ENCODE results near the gene DNAJC18.
"Not testable (repeated sequence)": the region's sequence is repeated elsewhere in the genome, so short reads cannot be mapped to it uniquely, and the experiment has no call there.

The DNAJC18 gene

DNA sequence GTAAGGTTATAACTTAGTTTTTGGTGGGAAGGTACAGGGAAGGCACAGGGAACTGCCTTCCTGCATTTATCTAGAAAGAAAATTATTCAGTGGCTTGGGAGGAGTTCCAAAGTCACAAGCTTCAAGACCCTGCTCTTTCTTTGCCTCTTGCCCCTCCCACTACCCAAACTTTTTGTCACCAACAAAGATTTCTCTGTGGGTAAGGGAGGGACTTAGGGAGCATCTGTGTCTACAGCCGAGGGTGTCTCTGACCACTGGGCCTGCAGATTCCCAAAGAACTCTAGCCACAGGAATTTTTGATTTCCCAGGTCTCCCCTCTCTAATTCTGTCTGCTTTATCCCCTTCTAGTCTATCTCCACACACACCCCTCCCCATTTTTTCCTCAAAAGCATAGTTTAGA is 21.1 kb upstream of the DNAJC18 start:
- peak; percentile 53 for DNase-seq

DNA sequence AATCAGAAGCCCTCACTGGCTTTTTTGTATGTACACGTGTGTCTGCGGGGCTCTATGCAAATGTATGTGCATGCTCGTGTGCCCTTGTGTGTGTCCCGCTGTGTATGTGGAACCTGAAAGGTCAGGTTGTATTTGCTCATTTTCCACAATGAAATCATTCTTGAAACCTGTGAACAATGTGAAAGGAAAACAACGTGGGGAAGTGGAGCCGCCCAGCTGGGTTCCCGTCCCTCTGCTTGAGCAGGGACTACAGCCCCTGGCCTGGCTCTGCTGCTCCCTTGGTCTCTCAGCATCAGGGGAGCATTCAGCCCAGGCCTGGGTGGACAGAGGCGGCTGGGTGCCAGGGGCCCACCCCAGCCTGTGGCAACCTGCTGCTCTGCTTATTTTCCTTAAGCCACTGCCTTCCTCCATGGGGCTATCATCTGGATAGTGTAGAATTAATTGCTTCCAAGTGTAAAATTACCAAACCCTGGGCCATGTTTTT is 20.2 kb upstream of the DNAJC18 start:
- peak; percentile 56 for DNase-seq

DNA sequence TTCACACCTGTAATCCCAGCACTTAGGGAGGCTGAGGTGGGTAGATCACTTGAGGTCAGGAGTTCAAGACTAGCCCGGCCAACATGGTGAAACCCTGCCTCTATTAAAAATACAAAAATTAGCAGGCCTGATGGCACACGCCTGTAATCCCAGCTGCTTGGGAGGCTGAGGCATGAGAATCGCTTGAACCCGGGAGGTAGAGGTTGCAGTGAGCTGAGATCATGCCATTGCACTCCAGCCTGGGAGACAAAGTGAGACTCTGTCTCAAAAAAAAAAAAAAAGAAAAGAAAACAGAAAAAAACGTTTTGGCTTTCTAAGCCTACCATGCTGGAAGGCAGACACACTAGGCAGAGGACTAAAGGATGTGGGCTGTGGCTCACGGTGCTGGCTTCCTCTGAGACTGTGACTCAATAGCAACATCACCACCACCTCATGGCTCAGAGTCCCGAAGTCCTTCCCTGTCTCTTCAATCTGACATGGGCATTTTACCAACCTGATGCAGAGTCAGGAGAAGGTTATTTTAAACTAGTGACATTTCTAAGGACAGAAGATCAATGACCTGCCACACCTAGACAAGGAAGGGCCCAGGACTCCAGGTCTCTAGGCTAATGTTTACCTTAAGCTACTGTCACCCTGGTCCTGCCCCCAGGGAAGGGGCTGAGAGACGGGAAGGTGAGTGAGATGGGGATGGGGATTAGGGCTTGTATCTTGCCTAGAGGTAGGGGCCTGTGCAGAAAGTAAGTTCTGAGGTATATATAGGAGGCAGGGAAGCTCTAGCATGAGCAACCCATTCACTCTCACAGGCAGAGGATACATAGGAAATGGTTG is 19.5 kb upstream of the DNAJC18 start:
- DNase-seq: peak; percentile 91

DNA sequence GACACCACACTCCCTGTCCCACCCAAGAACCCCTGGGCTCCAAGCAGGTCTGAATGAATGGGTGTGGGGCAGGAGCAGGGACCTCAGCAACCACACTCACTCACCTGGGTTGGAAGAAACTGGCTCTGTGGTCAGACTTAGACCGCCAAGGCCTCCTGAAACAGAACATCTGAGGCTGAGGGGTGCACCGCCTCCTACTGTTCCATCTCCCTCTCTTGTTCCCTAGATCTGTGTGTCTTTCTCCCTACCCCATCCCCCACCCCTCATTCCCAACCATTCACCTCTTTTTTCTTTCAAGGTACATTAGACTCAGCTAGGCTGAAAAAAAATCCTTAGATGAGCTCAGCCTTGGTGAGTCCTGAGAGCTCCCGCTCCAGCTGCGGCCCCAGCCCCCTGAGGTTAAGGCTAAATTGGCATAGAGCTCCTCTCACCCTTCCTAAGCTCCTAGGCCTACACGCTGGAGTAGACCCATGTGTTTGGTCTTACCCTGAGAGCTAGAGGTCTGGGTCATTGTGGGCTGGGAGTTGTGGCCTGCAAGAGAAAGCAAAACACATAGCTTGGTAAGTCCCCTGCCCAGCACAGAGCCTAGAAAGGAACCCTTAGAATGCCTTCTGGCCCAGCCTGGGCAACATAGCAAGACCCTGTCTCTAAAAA is 18.5 kb upstream of the DNAJC18 start:
- peak; percentile 58 for DNase-seq

DNA sequence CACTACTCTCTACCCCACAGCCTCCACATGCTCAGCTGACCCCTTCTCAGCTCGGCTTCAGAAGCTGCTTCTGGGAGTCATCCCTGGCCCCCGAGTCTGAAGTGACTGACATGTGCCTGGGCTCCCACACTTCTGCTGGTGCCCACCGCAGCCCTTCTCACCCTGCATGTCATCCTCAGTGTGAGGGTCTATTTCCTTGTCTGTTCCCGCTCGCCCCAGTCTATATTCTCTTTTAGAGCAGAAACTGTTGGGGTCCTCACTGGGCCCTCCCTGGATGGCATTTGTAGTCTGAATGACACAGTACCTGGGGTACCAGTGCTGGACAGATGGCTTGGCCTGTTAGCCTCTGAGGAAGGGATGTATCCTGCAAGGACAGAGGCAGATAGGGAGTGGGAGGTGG is 17.9 kb upstream of the DNAJC18 start:
- DNase-seq: no peak

DNA sequence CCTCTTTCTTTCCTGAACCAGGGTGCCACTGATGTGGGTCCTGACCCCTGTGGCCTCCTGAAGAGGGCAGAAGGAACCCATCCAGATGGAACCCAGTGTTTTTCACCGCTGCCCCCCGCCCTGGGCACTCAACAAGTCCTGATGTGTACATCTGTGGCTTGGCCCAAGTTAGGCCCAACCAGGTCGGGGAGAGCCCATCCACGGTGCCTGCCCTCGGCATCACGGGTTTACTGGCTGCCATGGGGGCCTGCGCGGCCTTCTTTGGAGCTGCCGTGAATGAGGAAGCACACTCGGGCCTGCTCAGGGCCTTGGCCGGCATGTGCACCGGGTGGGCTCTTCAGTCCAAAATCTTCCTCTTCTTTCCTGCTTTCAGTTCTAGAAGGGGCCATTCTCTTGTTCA is 17.5 kb upstream of the DNAJC18 start:
- DNase-seq: no peak

DNA sequence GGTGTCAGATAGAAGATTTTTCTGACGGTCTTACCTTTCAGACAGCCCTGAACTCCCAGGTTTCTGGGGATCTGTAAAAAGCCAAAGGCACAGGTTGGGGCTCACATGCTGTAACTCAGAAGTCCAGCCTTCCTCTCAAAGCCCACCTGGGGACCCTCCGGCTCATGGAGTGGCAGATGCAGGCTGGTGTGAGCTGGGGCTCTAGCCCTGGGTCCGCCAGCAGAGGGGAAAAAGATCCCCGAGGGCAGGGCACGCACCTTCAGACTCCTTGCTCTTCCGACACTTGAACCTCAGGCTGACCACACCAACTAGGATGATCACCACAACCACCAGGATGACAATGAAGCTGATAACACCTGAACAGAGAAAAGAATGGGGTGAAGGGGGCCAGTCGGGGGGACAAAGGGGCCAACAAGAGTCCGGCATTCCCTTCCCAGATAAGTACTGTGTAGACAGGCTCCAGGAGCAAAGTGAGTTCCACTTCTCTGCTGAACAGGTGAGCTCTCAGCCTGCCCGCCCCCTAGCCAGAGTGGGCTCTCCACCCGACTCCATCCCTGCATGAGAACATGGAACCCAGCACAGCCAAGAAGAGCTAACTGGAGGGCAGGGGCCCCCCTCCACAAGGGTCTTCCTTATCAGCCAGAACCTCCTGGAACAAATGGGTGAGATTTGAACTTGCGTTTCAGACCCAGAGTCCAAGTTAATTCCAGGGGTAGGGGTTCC is 15.4 kb upstream of the DNAJC18 start:
- DNase-seq: no peak

DNA sequence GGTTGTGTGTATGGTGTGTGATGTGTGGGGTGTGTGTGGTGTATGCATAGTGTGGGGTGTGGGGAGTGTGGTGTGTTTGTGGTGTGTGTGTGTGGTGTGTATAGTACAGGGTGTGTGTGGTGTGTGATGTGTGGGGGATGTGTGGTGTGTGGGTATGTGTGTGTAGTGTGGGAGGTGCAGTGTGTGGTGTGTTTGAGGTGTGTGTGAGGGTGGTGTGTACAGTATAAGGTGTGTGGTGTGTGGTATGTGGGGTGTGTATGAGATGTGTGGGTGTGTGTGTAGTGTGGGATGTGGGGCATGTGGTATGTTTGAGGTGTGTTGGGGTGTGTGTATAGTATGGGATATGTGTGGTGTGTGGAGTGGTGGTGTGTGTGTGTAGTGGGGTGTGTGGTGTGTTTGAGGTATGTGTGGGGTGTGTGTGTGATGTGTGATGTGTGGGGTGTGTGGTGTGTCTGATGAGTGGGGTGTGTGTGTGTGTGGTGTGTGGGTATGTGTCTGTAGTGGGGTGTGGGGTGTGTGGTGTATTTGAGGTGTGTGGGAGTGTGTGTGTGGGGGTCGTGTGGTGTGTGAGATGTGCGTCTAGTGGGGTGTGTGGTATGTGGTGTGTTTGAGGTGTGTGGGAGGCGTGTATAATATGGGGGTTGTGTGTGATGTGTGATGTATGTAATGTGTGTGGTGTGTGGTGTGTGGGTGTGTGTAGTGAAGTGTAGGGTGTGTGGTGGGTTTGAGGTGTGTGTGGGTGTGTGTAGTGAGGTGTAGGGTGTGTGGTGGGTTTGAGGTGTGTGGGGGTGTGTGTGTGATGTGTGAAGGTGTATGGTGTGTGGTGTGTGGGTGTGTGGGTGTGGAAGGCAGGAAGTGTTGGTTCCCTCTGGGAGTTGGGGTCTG is 14.6 kb upstream of the DNAJC18 start:
- peak; percentile 44 for DNase-seq

DNA sequence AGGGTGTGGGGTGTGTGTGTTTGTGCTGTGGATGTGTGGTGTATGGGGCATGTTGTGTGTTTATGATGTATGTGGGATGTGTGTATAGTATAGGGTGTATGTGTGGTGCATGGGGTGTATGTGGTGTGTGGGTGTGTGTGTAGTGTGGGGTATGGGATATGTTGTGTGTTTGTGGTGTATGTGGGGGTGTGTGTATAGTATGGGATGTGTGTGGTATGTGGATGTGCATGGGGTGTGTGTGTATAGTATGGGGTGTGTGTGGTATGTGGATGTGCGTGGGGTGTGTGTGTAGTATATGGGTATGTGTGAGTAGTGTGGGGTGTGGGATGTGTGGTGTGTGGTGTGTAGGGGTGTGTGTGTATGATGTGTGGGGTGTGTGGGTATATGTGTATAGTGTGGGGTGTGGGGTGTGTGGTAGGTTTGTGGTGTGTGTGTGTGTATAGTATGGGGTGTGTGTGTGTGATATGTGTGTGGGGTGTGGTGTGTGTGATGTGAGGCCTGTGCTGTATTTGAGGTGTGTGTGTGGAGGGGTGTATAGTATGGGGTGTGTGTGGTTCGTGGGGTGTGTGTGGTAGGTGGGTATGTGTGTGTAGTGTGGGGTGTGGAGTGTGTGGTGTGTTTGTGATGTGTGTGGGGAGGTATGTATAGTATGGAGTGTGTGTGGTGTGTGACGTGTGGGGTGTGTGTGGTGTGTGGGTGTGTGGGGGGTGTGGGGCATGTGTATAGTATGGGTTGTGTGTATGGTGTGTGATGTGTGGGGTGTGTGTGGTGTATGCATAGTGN is 12.7 kb upstream of the DNAJC18 start:
- no peak for DNase-seq

DNA sequence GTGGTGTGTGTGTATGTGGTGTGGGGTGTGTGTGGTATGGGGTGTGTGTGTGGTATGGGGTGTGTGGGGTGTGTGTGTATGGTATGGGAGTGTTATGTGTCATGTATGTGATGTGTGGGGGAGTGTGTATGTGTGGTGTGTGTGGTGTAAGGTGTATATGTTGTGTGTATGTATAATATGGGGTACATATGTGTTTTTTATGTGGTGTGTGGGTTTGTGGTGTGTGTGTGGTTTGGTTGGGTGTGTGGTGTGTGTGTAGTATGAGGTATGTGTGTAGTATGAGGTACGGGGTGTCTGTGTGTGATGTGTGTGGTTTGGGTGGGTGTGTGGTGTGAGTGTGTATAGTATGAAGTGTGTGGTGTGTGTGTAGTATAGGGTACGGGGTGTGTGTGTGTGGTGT is 11.9 kb upstream of the DNAJC18 start:
- no peak for DNase-seq

DNA sequence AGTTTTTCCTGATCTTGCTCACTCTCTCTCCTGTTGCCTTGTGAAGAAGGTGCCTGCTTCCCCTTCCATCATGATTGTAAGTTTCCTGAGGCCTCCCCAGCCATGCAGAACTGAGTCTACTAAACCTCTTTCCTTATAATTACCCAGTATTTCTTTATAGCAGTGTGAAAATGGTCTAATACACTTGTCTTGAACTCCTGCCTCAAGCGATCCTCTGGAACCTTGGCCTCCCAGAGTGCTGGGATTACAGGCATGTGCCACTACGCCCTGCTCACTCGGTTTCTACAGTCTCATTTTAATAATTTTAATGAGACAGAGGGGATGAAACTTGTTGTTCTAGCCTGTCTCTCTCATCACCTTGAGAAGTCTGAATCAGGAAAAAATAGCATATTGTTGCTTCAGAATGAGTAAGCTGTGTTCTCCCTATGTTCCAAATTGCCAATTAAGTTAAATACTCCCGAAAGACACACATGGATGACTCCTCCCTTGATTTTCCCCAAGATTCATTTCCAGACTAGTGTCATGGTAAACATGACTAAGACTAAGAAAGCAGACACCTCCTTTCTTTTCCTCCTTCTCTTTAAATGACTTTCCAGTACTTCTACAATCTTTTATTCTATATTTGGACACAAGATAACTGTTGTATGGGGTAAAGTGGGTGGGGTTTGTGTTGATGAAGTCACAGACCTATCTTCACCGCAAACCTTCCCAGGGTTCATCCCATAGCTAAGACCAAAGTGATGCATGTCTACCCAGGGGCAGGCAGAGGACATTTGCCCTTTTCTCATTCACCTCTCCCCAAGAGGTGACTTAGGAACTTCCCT is 7.8 kb upstream of the DNAJC18 start:
- DNase-seq: peak; percentile 90

DNA sequence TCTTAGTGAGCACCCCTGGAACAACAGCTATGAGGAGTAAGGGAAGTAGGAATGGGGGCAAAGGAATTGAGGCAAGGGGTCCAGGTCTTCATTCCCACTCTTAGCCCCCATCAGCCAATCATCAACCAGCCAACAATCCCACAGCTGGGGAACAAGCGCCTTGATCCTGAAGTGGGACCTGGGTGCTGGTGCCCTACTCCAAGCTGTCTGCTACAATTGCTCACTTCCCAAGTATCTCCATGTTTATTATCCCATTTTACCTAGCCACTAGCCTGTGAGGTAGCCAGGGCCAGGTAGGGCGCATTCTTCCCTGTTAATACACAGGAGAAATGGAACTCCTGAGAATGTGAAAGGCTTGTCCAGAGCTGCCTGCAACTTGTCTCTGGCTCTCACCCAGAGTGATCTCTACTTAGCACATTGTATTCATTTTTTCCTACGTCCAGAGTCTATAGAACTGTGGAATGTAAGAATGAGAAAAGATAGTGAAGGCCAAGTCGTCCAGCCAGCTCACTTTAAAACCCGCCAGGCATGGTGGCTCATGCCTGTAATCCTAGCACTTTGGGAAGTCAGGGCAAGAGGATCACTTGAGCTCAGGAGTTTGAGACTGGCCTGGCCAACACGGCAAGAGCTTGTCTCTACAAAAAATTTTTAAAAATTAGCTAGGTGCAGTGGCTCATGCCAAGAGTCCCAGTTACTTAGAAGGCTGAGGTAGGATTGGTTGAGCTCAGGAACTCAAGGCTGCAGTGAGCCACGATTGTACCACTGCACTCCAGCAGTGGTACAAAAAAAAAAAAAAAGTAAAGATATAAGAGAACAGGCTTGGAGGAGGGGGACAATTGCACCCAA is 6.2 kb upstream of the DNAJC18 start:
- no peak for DNase-seq

DNA sequence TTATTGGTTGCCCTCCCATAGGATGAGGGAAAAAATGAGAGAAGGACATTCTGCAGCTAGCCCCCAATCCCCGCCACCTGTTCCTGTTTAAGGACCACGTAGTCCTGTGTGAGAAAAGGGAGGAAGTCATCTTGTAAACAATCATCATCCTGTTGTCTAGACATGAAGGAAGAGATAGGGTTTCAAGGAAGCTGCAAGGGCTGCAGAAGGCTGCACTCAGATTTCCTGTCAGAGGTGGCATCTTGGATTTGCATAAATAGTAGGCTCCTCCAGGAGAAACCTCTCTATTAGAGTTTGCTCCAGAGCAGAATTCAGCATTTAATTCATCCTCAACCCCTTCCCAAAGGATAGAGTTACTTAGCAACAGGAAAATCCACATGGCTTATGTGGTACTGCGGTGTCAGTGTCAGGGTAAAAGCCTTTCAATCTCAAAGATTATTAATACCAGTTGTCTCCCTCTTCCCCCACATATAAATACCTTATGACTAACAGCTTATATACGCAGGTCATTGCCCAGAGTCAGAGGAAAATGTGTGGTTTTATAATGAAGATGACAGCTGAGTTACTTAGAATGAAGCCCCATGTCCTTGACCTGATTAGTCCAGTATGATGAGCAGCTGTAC is 4.6 kb upstream of the DNAJC18 start:
- peak; percentile 42 for DNase-seq

DNA sequence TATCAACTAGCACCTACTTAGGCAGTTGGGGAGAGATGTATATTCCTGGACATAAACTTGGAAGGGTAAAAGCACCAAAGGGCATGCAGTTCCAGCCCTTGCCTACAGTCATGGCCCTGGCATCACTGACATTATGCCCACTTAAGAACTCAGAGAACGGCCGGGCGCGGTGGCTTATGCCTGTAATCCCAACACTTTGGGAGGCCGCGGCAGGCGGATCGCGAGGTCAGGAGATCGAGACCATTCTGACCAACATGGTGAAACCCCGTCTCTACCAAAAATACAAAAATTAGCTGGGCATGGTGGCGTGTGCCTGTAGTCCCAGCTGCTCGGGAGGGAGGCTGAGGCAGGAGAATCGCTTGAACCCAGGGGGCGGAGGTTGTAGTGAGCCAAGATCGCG is 1.1 kb upstream of the DNAJC18 start:
- DNase-seq: not testable (repeated sequence)

DNA sequence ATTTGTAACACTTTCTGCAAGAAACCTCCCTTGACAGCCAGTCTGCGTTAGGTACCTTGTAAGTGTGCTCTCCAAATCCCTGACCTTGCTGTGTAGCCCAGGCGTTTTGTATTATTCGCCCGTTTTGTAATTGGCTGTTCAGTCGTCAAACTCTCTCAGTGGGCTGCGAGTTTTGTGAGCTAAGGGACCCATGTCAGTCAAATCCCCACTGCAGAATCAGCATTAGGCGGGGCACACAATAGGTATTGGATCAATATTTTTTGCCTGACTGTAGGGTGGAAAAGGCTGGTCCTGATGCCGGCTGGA is 665 bp downstream of the DNAJC18 start:
- DNase-seq: no peak

DNA sequence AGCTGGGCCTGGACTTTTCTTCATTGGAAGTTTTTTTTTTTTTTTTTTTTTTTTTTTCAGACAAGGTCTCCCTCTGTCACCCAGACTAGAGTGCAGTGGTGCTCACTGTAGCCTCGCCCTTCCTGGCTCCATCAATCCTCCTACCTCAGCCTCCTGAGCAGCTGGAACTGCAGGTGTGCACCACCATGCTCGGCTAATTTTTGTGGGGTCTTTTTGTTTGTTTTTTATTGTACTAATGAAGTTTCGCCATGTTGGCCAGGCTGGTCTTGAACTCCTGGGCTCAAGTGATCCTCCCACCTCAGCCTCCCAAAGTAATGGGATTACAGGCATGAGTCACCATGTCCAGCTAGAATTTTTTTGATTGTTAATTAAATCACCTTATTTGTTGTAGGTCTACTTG is 3.6 kb downstream of the DNAJC18 start:
- no peak for DNase-seq

DNA sequence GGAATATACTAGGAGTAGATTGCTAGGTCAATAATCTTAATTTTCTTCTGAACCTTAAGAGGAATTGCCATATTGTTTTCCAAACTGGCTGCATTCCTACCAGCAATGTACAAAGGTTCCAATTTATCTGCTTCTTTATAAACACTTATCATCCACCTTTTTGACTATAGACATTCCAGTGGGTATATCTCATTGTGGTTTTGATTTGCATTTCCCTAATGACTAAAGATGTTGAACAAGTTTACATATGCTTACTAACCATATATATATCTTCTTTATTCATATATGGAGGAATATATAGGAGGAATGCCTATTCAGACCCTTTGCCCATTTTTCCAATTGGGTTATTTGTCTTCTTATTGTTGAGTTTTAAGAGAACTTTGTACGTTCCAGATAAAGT is 7.6 kb downstream of the DNAJC18 start:
- no peak for DNase-seq

DNA sequence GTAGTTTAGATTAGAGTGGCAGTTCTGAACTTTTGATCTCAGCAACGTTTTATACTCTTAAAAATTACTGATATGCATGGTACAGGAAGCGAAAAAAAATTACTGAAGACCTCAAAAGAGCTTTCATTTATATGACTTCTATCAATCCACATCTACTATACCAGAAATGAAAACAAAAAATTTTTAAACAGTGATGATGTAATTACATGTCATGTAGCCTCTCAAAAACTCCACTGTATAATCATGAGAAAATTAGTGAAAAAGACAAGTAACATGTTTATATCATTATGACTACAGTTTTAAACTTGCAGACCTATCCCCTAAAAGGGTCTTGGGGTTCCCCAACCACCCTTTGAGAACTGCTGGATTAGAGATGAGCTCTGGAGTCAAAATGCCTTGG is 9.3 kb downstream of the DNAJC18 start:
- DNase-seq: no peak

DNA sequence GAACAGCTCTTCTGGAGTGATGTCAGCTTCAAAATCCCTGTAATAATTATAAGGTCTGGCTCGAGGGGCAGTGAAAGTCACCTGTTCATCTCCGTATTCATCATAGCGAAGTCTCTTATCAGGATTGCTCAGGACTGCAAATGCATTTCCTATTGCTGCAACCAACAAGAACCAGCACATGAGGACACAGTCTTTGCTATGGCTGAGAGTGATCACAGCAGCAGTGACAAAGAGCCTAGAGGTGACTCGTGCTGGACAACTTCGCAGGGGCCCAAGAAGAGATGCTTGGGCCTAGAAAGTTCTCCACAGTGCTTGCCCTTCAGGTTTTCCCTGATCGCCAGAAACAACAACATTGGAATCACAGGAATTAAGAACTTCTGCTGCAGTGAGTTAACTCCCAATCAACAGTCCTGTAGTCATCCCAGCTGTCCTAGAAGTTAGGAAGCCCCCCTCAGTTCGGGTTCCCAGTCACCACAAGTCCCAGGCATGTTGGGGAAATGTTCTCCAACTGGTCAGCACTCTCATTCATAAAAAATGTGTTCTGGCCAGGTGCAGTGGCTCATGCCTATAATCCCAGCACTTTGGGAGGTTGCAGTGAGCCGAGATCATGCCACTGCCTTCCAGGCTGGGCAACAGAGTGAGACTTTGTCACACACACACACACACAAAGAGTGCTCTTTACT is 13.0 kb downstream of the DNAJC18 start:
- no peak for DNase-seq

Data from activated CD4-positive, alpha-beta T cell treated with anti-CD3 and anti-CD28 coated beads, Interleukin-2, Interleukin-6, amounts not matched to agents 100 ng/mL and 50 ng/mL, durations not matched to agents 16 hours and 8 hours (primary cell).